ENCODE results near the gene TMPRSS3. TPM values are rescaled to one million over a fixed set of nuclear protein-coding genes. Genes with fewer than 3 reads are reported as not detected.

TMPRSS3 gene
- total and polyA plus RNA-seq, 9 donors: 0.13 to 0.32 (median 0.17) TPM; not detected in 5

- Histone ChIP-seq H3K27me3 (ENCODE audit: control insufficient read depth, insufficient read depth, low read length) (peaks cover 3% of the 10 kb centered on the region), H3K4me1 (ENCODE audit: control insufficient read depth, insufficient read depth, low read length) (no peaks in the 10 kb centered on the region)
- 84% methylated on average over 27 of the region's 30 CpGs for WGBS (ENCODE audit: insufficient coverage)
Measured at GRCh38 chr21:42346866-42347600, 48.8 kb downstream of the TMPRSS3 start.

GRCh38 chr21:42346441-42346840 lies 49.4 kb downstream of the TMPRSS3 start:
- H3K4me3 ChIP-seq (ENCODE audit: low read length): no peak overlapping the region
- H3K9me3 ChIP-seq (replicated peaks; ENCODE audit: control insufficient read depth, low read depth, low read length): no peaks in the 10 kb centered on the region
- 93% methylated on average over 6 of the region's 9 CpGs for WGBS (ENCODE audit: insufficient coverage)
- no peaks in the 10 kb centered on the region for H3K36me3 ChIP-seq (ENCODE audit: control insufficient read depth, insufficient read depth, low read length)
- no peaks in the 10 kb centered on the region for H3K4me1 ChIP-seq (ENCODE audit: control insufficient read depth, insufficient read depth, low read length)
- H3K27me3 ChIP-seq (ENCODE audit: control insufficient read depth, insufficient read depth, low read length): peaks cover 3% of the 10 kb centered on the region
- DNase-seq: no peak
- no peak overlapping the region for H3K27ac ChIP-seq (ENCODE audit: low read length)

More at GRCh38 chr21:42346866-42347600, 48.8 kb downstream of the TMPRSS3 start:
- Histone ChIP-seq H3K27ac (ENCODE audit: low read length) (no peak overlapping the region), H3K4me3 (ENCODE audit: low read length) (no peak overlapping the region), H3K9me3 (replicated peaks; ENCODE audit: control insufficient read depth, low read depth, low read length) (no peaks in the 10 kb centered on the region), H3K36me3 (ENCODE audit: control insufficient read depth, insufficient read depth, low read length) (no peaks in the 10 kb centered on the region)
- no peak for DNase-seq

DNA sequence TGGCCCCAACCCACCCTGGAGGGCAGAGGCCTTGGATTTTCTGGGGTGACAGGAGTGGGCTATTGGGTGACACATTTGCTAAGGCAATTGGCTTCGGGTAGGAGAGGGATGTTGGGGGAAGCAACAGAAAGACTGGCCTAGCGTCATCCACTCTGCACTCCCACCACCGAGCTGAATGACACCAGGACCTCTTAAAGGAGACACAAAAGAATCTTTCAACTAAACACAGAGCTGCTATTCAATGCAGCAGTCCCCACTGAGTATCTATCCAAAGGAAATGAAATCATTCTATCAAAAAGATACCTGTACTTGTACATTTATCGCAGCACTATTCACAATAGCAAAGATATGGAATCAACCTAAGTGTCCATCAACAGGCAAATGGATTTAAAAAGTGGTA lies 51.2 kb downstream of the TMPRSS3 start:
- H3K36me3 ChIP-seq (ENCODE audit: control insufficient read depth, insufficient read depth, low read length): no peaks in the 10 kb centered on the region
- no peak for DNase-seq
- WGBS (ENCODE audit: insufficient coverage): no CpG with 5 or more reads among the region's 4 CpGs
- H3K27ac ChIP-seq (ENCODE audit: low read length): no peak overlapping the region
- H3K9me3 ChIP-seq (replicated peaks; ENCODE audit: control insufficient read depth, low read depth, low read length): no peaks in the 10 kb centered on the region
- H3K4me1 ChIP-seq (ENCODE audit: control insufficient read depth, insufficient read depth, low read length): no peaks in the 10 kb centered on the region
- H3K4me3 ChIP-seq (ENCODE audit: low read length): no peak overlapping the region
- peaks cover 3% of the 10 kb centered on the region for H3K27me3 ChIP-seq (ENCODE audit: control insufficient read depth, insufficient read depth, low read length)

- WGBS (ENCODE audit: insufficient coverage): 88% methylated on average over 11 of the region's 11 CpGs
- no peak overlapping the region for H3K4me3 ChIP-seq (ENCODE audit: low read length)
- H3K9me3 ChIP-seq (replicated peaks; ENCODE audit: control insufficient read depth, low read depth, low read length): no peaks in the 10 kb centered on the region
- H3K4me1 ChIP-seq (ENCODE audit: control insufficient read depth, insufficient read depth, low read length): no peaks in the 10 kb centered on the region
- no peaks in the 10 kb centered on the region for H3K36me3 ChIP-seq (ENCODE audit: control insufficient read depth, insufficient read depth, low read length)
- no peak for DNase-seq
- peaks cover 3% of the 10 kb centered on the region for H3K27me3 ChIP-seq (ENCODE audit: control insufficient read depth, insufficient read depth, low read length)
- no peak overlapping the region for H3K27ac ChIP-seq (ENCODE audit: low read length)
Measured at GRCh38 chr21:42343963-42344510, 51.8 kb downstream of the TMPRSS3 start.

DNA sequence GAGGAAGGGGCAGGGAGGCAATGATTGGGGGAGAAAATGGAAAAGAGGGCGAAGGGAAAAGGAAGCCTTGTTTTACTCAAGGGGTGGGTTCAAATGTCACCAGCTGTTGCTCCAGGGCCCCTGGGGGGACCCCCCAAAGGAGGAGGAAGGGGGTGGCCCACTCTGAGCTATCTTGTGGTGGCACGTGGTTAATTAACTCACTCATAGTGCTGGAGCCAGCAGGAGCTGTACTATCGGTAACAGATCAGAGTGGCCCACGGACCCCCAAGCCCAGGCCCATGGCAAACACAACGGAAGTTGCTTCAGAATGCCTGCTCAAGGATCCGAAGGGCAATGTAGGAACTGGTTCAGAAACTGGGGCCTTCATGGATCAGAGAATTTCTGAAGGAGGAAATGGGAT lies 52.3 kb downstream of the TMPRSS3 start:
- 74% methylated on average over 6 of the region's 6 CpGs for WGBS (ENCODE audit: insufficient coverage)
- Histone ChIP-seq H3K27ac (ENCODE audit: low read length) (no peak overlapping the region), H3K9me3 (replicated peaks; ENCODE audit: control insufficient read depth, low read depth, low read length) (no peaks in the 10 kb centered on the region), H3K4me3 (ENCODE audit: low read length) (no peak overlapping the region), H3K27me3 (ENCODE audit: control insufficient read depth, insufficient read depth, low read length) (peaks cover 3% of the 10 kb centered on the region), H3K4me1 (ENCODE audit: control insufficient read depth, insufficient read depth, low read length) (no peaks in the 10 kb centered on the region), H3K36me3 (ENCODE audit: control insufficient read depth, insufficient read depth, low read length) (no peaks in the 10 kb centered on the region)
- no peak for DNase-seq

DNA sequence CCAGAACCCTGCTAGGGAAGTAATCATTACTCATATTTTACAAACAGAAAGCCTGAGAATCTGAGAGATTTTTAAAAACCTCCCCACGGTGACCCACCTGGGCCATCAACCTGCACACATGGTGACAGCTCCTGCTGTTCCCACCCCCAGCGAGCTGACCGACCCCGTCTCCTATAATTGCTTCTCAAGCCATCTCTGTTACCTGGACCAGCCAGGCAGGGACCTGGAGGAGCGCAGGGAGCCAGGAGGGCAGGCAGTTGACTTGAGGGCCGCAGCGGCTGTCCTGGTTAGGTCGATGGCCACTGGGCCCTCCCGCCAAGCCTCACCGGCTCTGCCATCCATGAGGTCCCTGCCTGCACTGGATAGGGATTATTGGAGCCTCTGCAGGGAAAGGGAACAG lies 52.8 kb downstream of the TMPRSS3 start:
- H3K4me3 ChIP-seq (ENCODE audit: low read length): no peak overlapping the region
- 78% methylated on average over 7 of the region's 10 CpGs for WGBS (ENCODE audit: insufficient coverage)
- no peak overlapping the region for H3K27ac ChIP-seq (ENCODE audit: low read length)
- H3K27me3 ChIP-seq (ENCODE audit: control insufficient read depth, insufficient read depth, low read length): peaks cover 3% of the 10 kb centered on the region
- no peaks in the 10 kb centered on the region for H3K9me3 ChIP-seq (replicated peaks; ENCODE audit: control insufficient read depth, low read depth, low read length)
- H3K36me3 ChIP-seq (ENCODE audit: control insufficient read depth, insufficient read depth, low read length): no peaks in the 10 kb centered on the region
- H3K4me1 ChIP-seq (ENCODE audit: control insufficient read depth, insufficient read depth, low read length): peaks cover 3% of the 10 kb centered on the region
- no peak for DNase-seq

- Histone ChIP-seq H3K27me3 (ENCODE audit: control insufficient read depth, insufficient read depth, low read length) (no peaks in the 10 kb centered on the region), H3K4me1 (ENCODE audit: control insufficient read depth, insufficient read depth, low read length) (peaks cover 5% of the 10 kb centered on the region), H3K36me3 (ENCODE audit: control insufficient read depth, insufficient read depth, low read length) (no peaks in the 10 kb centered on the region), H3K27ac (ENCODE audit: low read length) (no peak overlapping the region), H3K9me3 (replicated peaks; ENCODE audit: control insufficient read depth, low read depth, low read length) (no peaks in the 10 kb centered on the region), H3K4me3 (ENCODE audit: low read length) (no peak overlapping the region)
- 86% methylated on average over 8 of the region's 15 CpGs for WGBS (ENCODE audit: insufficient coverage)
- no peak for DNase-seq
Measured at GRCh38 chr21:42341776-42342542, 53.9 kb downstream of the TMPRSS3 start.

DNA sequence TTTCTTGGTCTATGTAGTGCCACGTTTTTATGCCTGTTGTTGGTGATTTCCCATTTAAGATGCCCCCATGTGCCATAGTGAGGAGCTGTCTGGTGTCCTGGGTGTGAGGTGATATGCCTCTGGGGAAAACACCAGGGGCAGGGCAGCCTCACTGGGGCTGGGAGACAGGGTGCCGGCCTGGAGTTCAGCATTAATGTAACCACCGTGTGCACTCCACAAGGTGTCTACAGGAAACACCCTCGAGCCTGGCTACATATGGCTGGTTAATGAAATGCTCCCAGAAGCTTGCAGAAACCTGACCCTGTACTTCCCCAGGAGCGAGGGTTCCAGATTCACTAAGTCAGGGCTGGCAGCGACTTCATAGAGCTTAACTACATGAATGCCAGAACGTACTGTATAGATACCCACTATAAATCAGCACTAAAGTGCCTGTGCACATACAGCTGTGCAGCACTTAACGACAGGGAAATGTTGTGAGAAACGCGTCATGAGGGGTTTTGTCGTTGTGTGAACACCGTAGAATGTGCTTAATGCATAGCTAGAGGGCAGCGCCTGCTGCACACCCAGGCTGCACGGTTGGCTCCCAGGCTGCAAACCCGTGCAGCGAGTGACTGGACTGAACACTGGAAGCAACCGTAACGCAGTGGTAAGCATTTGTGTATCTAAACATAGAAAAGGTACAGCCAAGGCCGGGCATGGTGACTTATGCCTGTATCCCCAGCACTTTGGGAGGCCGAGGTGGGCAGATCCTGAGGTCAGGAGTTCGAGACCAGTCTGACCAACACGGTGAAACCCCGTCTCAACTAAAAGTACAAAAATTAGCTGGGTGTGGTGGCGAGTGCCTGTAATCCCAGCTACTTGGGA lies 55.4 kb downstream of the TMPRSS3 start:
- no peak overlapping the region for H3K4me3 ChIP-seq (ENCODE audit: low read length)
- DNase-seq: no peak
- peaks cover 7% of the 10 kb centered on the region for H3K4me1 ChIP-seq (ENCODE audit: control insufficient read depth, insufficient read depth, low read length)
- H3K27ac ChIP-seq (ENCODE audit: low read length): no peak overlapping the region
- peaks cover 4% of the 10 kb centered on the region for H3K27me3 ChIP-seq (ENCODE audit: control insufficient read depth, insufficient read depth, low read length)
- H3K36me3 ChIP-seq (ENCODE audit: control insufficient read depth, insufficient read depth, low read length): no peaks in the 10 kb centered on the region
- 53% methylated on average over 20 of the region's 24 CpGs for WGBS (ENCODE audit: insufficient coverage)
- no peaks in the 10 kb centered on the region for H3K9me3 ChIP-seq (replicated peaks; ENCODE audit: control insufficient read depth, low read depth, low read length)

GRCh38 chr21:42338729-42339715 lies 56.8 kb downstream of the TMPRSS3 start:
- 76% methylated on average over 7 of the region's 17 CpGs for WGBS (ENCODE audit: insufficient coverage)
- DNase-seq: no peak
- no peak overlapping the region for H3K4me3 ChIP-seq (ENCODE audit: low read length)
- peaks cover 6% of the 10 kb centered on the region for H3K27me3 ChIP-seq (ENCODE audit: control insufficient read depth, insufficient read depth, low read length)
- H3K9me3 ChIP-seq (replicated peaks; ENCODE audit: control insufficient read depth, low read depth, low read length): no peaks in the 10 kb centered on the region
- H3K4me1 ChIP-seq (ENCODE audit: control insufficient read depth, insufficient read depth, low read length): peaks cover 7% of the 10 kb centered on the region
- no peak overlapping the region for H3K27ac ChIP-seq (ENCODE audit: low read length)
- no peaks in the 10 kb centered on the region for H3K36me3 ChIP-seq (ENCODE audit: control insufficient read depth, insufficient read depth, low read length)

Measured in muscle of leg (tissue), 11 donors.